Stimulated activated CD8-positive, alpha-beta memory T cell treated with anti-CD3 and anti-CD28 coated beads, Interleukin-2, amount 100 ng/mL, for 1 hour (primary cell): ENCODE measurements around the gene ZDHHC11B.

Experiments used
- DNase-seq, 2 donors: peaks; one replicate each; pipeline ENCODE4 v3.0.0-alpha.2; 2020; ENCODE audit warnings: low read depth in 2 of 2

Gene ZDHHC11B

GRCh38 chr5:660491-661030 is 124.0 kb downstream of the ZDHHC11B start:
- DNase-seq: no peak
